Fibroblast of skin of back (primary cell): ENCODE data around the gene HHLA2.

Experiments used
- DNase-seq: peaks from one replicate; pipeline ENCODE4 v3.0.0-alpha.2; 2013

The HHLA2 gene

DNA sequence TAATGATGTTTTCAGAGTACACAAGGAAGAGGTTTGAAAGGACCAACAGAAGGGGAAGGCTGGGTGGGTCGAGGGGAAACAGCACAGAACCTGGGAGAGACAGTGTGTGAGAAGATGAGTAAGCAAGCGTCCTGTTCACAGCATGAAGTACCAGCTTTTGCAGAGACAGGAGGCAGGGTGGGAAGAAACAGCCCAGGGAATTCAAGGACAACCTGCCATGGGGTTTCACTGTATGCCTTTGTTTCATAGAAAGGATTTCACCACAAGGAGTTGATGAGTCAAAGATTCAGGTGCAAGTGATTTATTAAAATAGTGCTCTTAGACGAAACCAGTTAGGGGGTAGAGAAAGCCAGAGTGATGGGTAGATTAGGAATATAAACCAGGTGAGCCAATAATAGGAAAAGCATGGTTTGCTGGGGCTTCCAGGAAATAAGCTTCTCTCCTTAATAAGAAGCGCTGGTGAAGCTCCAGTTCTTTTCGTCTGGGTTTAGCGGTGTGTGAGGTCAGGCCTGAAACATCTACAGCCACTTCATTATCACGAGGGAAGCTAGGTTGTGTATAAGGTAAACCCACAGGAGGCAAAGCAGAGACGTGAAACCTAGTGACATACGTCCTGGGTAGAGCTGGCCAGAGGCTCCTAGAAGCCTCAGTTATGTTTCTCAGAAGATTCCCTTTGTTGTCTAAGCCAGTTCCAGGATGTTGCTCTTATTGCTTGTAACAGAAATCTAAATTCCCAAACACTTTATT lies 3.9 kb downstream of the HHLA2 start:
- DNase-seq: no peak

GRCh38 chr3:108301695-108302404 lies 5.5 kb downstream of the HHLA2 start:
- DNase-seq: no peak

DNA sequence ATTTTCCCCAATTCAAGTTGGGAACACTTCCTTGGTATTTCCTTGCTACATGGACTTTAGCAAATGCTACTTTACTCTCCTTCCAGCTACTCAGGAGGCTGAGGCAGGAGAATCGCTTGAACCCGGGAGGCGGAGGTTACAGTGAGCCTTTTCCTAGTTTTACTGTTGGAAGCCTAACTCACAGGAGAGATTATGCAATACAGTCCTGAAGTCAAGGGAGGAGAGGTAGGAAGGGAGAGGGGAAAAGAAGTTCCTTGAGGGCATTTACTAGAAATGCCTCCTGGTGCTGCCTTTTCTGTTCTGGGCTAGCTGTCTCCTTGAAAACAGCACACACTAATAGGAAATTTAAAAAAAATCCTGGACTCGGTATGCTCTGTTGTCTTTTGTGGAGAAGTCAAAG lies 6.2 kb downstream of the HHLA2 start:
- DNase-seq: no peak

DNA sequence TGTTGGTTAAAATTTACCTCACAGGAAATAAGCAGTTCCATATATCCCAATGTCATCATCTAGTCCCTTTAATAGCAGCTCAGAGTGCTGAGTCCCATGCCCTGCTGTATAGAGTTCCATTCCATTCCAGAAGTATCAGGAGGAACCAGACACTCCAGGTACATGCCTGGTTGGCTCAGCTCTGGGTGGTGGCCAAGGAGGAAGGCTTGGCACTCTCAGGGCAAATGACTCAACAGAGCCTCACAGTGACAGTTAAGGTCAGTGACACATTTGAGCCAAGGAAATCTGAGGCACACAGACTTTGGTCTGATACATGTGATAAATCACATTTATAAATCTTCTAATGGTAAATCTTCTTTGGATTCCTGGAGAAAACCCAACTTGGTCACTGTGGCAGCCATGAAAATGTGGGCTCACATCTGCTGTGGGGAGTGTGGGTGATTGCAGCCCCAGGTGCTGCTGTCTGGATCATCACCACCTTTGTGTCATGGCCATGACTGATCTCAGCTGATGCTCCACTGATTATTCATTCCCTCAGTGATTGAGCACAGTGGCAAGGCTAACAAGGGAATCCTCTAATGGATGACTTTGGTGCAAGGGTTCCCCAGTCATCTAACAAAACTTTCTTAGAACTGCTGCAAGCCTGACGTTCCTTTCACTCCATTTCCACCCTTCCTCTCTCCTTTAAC lies 9.3 kb downstream of the HHLA2 start:
- peak; percentile 7 for DNase-seq

GRCh38 chr3:108311797-108312196 lies 15.4 kb downstream of the HHLA2 start:
- DNase-seq: no peak

DNA sequence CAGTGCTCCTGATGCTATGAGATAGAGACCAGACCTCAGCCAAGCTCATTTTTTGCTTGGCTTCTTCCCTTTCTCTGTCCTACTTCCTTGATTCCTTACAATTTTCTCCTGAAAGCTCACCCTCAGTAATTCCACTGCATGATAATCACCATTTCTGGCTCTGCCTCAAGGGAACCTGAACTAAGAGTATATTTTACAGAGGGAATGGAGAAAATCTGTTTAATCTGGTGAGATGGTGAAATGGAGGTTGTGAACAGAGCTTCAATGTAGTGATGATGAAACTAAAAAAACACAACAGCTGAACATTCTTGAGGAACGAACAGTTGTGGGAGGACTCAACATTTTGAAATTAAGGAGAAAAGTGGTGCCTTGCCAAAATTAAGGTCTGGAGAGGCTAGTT lies 16.3 kb downstream of the HHLA2 start:
- no peak for DNase-seq

- DNase-seq: no peak
Observed at GRCh38 chr3:108315767-108316301, 19.5 kb downstream of the HHLA2 start.

DNA sequence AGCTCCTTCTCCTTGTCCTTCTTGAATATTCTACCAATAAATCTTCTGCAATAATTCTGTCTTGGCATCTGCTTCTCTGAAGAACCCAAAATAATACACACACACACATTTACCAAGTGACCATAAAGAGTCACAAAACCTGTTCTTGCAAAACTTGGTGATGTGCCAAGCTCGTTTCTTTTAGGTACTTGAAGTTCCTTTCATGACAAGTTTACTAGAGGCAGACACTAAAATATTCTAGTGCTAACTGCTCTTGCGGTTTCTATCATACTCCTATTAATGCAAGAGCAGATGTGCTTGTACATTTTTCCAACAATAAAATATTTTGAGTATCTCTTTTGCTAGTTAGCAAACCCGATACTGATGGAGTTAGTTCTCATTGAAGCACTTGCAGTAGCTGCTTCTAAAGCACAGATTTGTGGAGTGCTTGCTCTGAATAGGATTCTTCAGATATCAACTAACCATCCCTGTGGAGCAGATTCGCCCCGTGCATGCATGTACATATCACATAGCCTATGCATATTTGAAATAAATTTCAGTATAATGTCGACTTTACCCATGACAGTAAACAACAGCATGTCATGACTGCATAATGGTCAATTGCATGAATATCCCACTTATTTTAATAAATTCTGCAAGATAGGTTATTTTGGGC lies 23.2 kb downstream of the HHLA2 start:
- DNase-seq: no peak

DNA sequence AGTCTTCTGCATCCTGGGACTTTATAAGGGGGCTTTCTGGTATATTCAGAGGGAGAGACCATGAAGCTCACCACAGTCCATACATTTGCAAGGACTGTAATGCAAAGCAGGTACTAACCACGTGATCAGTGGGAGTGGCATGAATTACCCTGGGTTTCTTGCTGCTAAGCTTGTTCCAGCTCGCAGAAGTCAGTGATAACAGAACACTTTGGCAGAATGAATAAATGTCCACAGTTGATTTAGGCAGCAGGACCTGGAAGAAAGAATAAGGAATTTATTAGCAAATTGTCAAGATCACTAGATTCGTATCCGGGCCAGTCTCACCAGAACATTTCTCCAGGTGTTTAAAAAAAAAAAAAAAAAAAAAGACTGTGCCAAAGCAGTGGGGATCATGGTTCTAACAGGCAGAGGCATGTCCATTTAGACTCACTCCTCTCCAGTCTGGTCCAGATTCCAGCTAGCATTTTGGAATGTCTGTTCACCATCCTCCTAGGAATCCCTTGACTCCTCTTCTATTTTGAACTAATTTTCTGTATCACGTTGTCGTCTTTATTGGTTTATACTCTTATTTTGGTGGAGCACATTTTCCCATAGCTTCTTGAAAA lies 24.5 kb downstream of the HHLA2 start:
- DNase-seq: no peak

DNA sequence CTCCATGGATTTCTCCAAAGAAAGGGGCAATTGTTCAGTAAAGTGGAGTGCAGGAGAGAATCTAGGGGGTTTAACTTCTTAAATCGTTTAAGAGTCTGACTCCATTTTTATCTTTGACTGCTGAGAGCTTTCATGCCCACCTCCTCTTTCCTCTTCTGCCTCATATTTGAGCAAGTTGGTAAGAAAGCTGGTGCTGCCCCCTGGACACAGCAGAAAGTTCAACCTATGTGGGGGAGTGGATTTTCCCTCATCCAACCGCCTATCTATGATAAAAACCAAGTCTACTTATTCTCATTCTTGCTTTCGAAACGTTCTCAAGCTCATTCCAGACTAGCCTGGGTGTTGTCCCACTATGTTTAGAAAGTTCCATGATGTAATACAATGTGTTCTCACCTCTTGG lies 26.0 kb downstream of the HHLA2 start:
- no peak for DNase-seq

DNA sequence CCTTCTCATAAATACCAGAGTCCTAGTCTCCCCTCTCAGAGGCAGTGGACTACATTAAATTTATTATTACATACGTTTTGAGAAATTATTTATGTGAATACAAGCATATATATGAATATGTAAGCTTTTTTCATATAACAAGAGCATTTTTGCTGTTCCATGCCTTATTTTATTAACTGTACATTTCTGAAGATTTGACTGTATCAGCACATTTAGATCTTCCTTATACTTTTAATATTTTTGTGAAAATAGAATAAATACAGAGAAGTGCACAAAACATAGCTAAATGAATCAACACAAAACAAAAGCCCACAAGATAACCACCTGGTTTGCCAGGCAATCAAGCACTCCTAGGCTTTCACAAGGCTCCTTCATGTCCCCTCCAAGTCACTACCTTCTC lies 27.8 kb downstream of the HHLA2 start:
- no peak for DNase-seq

GRCh38 chr3:108327168-108327567 lies 30.8 kb downstream of the HHLA2 start:
- no peak for DNase-seq

DNA sequence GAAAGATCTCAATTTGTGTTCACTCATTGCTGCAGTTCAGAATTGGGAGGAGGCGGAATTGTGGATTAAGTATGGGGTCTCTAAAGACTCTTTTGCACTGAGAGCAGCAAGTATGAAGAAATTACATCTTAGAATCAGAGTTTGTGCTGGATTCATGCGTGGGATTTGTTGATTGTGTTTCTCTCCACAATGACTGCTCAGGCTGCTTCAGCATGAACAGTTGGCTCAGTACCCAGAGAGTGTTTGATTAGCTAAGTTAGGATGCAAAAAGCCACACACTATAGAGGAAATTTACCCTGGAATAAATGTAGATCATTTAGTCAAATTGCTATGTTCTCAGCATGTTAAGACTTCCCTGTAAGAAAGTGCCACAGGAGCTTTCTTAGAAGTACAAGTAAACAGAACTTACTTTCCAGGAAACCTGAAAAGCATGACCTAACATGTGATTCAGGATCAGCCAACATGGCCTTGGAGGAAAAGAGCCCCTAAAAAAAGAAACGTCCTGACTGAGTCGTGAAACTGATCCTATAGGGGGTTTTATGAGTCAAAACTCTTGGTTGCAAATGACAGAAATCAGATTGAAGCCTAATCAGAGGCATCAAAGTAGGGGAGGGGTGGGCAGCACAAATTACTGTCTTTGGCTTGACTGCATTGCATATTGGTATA lies 32.6 kb downstream of the HHLA2 start:
- DNase-seq: no peak

- no peak for DNase-seq
Observed at GRCh38 chr3:108329508-108329907, 33.2 kb downstream of the HHLA2 start.

GRCh38 chr3:108329947-108330346 lies 33.6 kb downstream of the HHLA2 start:
- no peak for DNase-seq

DNA sequence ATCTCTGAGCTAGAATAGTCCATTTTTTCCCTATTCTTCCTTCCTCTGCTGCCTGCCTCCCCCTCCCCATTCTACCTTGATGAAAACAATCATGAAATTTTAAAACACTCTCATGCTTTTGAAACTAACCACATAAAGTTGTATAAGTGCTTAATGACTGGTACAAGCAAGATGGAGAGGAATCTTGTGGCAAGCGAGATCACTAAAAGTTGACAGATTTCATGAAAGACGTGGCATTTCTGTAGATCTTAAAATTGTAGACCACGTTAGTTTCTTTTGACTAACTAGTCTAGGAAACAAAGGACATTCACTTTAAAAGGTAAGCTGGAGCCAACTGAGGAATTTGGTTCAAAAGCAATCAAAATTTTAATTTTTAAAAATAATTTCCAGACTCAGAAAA lies 35.4 kb downstream of the HHLA2 start:
- no peak for DNase-seq

- DNase-seq: no peak
Observed at GRCh38 chr3:108333961-108334360, 37.6 kb downstream of the HHLA2 start.

GRCh38 chr3:108334701-108335100 lies 38.4 kb downstream of the HHLA2 start:
- no peak for DNase-seq

DNA sequence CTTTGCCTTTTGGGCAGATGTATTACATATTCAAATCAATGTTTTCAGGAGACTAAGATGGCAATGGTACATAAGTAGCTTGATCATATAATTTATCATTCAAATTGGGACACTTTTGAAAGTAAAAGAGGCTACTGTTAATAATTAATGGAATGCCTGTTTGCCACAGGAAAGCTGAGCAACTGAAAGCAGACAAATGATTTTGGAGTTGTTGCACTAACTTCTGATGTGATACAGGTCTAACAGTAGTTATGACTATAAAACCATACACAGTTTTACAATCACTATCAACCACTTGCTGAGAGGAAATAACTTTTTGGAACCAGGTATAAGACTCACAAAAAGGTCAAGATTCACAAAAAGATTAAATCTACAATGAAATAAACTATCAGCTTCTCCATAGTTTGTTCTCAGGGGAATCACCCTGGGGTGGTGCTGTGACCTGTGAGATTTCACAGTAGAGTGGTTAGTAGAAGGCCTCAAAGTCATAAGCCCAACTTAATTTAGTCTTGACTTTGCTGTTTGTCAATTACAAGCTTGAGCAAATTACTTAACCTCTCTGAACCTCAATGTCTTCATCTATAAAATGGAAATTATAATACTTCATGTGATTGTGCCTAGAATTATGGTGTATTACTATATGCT lies 42.7 kb downstream of the HHLA2 start:
- no peak for DNase-seq

DNA sequence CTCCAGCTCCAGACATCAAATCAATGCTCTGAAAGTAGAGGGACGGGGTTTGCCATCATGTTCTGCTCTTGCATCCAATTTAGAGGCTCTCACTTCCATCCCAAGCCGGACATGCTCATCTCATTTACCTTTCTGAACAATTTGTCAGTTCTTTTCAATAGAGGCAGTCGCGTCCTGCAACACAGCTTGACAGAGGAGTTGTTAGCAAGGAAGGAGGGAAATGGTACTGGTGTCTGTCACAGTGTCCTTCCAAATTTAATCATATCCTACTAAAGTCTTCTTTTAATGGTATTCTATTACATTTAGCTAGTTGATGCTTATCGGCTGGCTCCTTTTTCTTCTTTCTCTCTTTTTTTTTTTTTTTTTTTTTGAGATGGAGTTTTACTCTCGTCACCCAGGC lies 45.6 kb downstream of the HHLA2 start:
- no peak for DNase-seq

GRCh38 chr3:108342837-108343486 lies 46.6 kb downstream of the HHLA2 start:
- peak; percentile 2 for DNase-seq
